ENCODE measurements around the gene BCAT1.
"Not testable (repeated sequence)": the region's sequence is repeated elsewhere in the genome, so short reads cannot be mapped to it uniquely, and the experiment has no call there.

Gene BCAT1

GRCh38 chr12:24913130-24913529 lies 35.8 kb downstream of the BCAT1 start:
- no CpG with 5 or more reads among the region's 3 CpGs for WGBS (ENCODE audit: insufficient coverage, insufficient read length)
- H3K9me3 ChIP-seq (ENCODE audit: control insufficient read depth, insufficient read depth, low read length): no peaks in the 10 kb centered on the region
- H3K4me1 ChIP-seq (ENCODE audit: control insufficient read depth, insufficient read depth, low read length): no peaks in the 10 kb centered on the region
- H3K36me3 ChIP-seq (ENCODE audit: control insufficient read depth, insufficient read depth, low read length): no peaks in the 10 kb centered on the region
- no peaks in the 10 kb centered on the region for H3K27me3 ChIP-seq (ENCODE audit: control insufficient read depth, insufficient read depth, low read length)
- no peak for DNase-seq (ENCODE audit: low read depth, low spot score)
- no peak overlapping the region for H3K4me3 ChIP-seq (ENCODE audit: low read length)
- H3K27ac ChIP-seq (ENCODE audit: low read length): no peak overlapping the region

GRCh38 chr12:24911271-24911791 lies 37.6 kb downstream of the BCAT1 start:
- no peaks in the 10 kb centered on the region for H3K4me1 ChIP-seq (ENCODE audit: control insufficient read depth, insufficient read depth, low read length)
- DNase-seq (ENCODE audit: low read depth, low spot score): no peak
- WGBS (ENCODE audit: insufficient coverage, insufficient read length): no CpG with 5 or more reads among the region's 9 CpGs
- H3K36me3 ChIP-seq (ENCODE audit: control insufficient read depth, insufficient read depth, low read length): no peaks in the 10 kb centered on the region
- H3K27ac ChIP-seq (ENCODE audit: low read length): no peak overlapping the region
- no peaks in the 10 kb centered on the region for H3K27me3 ChIP-seq (ENCODE audit: control insufficient read depth, insufficient read depth, low read length)
- H3K9me3 ChIP-seq (ENCODE audit: control insufficient read depth, insufficient read depth, low read length): no peaks in the 10 kb centered on the region
- no peak overlapping the region for H3K4me3 ChIP-seq (ENCODE audit: low read length)

- H3K27me3 ChIP-seq (ENCODE audit: control insufficient read depth, insufficient read depth, low read length); H3K27ac ChIP-seq (ENCODE audit: low read length); H3K9me3 ChIP-seq (ENCODE audit: control insufficient read depth, insufficient read depth, low read length); H3K4me3 ChIP-seq (ENCODE audit: low read length); H3K4me1 ChIP-seq (ENCODE audit: control insufficient read depth, insufficient read depth, low read length); DNase-seq (ENCODE audit: low read depth, low spot score); H3K36me3 ChIP-seq (ENCODE audit: control insufficient read depth, insufficient read depth, low read length): not testable (repeated sequence)
- no CpG with 5 or more reads among the region's 6 CpGs for WGBS (ENCODE audit: insufficient coverage, insufficient read length)
Measured at GRCh38 chr12:24910192-24910591, 38.7 kb downstream of the BCAT1 start.

GRCh38 chr12:24909667-24910066 lies 39.2 kb downstream of the BCAT1 start:
- H3K4me3 ChIP-seq (ENCODE audit: low read length): no peak overlapping the region
- H3K4me1 ChIP-seq (ENCODE audit: control insufficient read depth, insufficient read depth, low read length): no peaks in the 10 kb centered on the region
- no peaks in the 10 kb centered on the region for H3K36me3 ChIP-seq (ENCODE audit: control insufficient read depth, insufficient read depth, low read length)
- H3K27me3 ChIP-seq (ENCODE audit: control insufficient read depth, insufficient read depth, low read length): no peaks in the 10 kb centered on the region
- H3K9me3 ChIP-seq (ENCODE audit: control insufficient read depth, insufficient read depth, low read length): no peaks in the 10 kb centered on the region
- no peak for DNase-seq (ENCODE audit: low read depth, low spot score)
- no CpG with 5 or more reads among the region's 3 CpGs for WGBS (ENCODE audit: insufficient coverage, insufficient read length)
- no peak overlapping the region for H3K27ac ChIP-seq (ENCODE audit: low read length)

GRCh38 chr12:24907464-24907863 lies 41.4 kb downstream of the BCAT1 start:
- no peaks in the 10 kb centered on the region for H3K36me3 ChIP-seq (ENCODE audit: control insufficient read depth, insufficient read depth, low read length)
- no peak overlapping the region for H3K4me3 ChIP-seq (ENCODE audit: low read length)
- H3K27ac ChIP-seq (ENCODE audit: low read length): no peak overlapping the region
- H3K4me1 ChIP-seq (ENCODE audit: control insufficient read depth, insufficient read depth, low read length): 0 out of 2 replicates have a peak, but pooled peaks cover 2% of the 10 kb centered on the region
- 100% methylated on average over 1 of the region's 5 CpGs for WGBS (ENCODE audit: insufficient coverage, insufficient read length)
- no peaks in the 10 kb centered on the region for H3K27me3 ChIP-seq (ENCODE audit: control insufficient read depth, insufficient read depth, low read length)
- H3K9me3 ChIP-seq (ENCODE audit: control insufficient read depth, insufficient read depth, low read length): no peaks in the 10 kb centered on the region; the same call in 1 of the 2 replicates
- DNase-seq (ENCODE audit: low read depth, low spot score): no peak

- H3K4me3 ChIP-seq (ENCODE audit: low read length): no peak overlapping the region
- H3K4me1 ChIP-seq (ENCODE audit: control insufficient read depth, insufficient read depth, low read length): 0 out of 2 replicates have a peak, but pooled peaks cover 2% of the 10 kb centered on the region
- no peak for DNase-seq (ENCODE audit: low read depth, low spot score)
- H3K36me3 ChIP-seq (ENCODE audit: control insufficient read depth, insufficient read depth, low read length): no peaks in the 10 kb centered on the region
- WGBS (ENCODE audit: insufficient coverage, insufficient read length): no CpG with 5 or more reads among the region's 2 CpGs
- H3K27me3 ChIP-seq (ENCODE audit: control insufficient read depth, insufficient read depth, low read length): no peaks in the 10 kb centered on the region
- H3K27ac ChIP-seq (ENCODE audit: low read length): no peak overlapping the region
- no peaks in the 10 kb centered on the region; the same call in 1 of the 2 replicates for H3K9me3 ChIP-seq (ENCODE audit: control insufficient read depth, insufficient read depth, low read length)
Measured at GRCh38 chr12:24906141-24906540, 42.8 kb downstream of the BCAT1 start.

GRCh38 chr12:24905431-24905830 lies 43.5 kb downstream of the BCAT1 start:
- Histone ChIP-seq H3K27ac (ENCODE audit: low read length) (no peak overlapping the region), H3K4me1 (ENCODE audit: control insufficient read depth, insufficient read depth, low read length) (0 out of 2 replicates have a peak, but pooled peaks cover 2% of the 10 kb centered on the region), H3K27me3 (ENCODE audit: control insufficient read depth, insufficient read depth, low read length) (no peaks in the 10 kb centered on the region), H3K4me3 (ENCODE audit: low read length) (no peak overlapping the region), H3K9me3 (ENCODE audit: control insufficient read depth, insufficient read depth, low read length) (no peaks in the 10 kb centered on the region; the same call in 1 of the 2 replicates), H3K36me3 (ENCODE audit: control insufficient read depth, insufficient read depth, low read length) (no peaks in the 10 kb centered on the region)
- no CpG with 5 or more reads among the region's 2 CpGs for WGBS (ENCODE audit: insufficient coverage, insufficient read length)
- no peak for DNase-seq (ENCODE audit: low read depth, low spot score)

GRCh38 chr12:24904871-24905270 lies 44.0 kb downstream of the BCAT1 start:
- no peak for DNase-seq (ENCODE audit: low read depth, low spot score)
- Histone ChIP-seq H3K4me3 (ENCODE audit: low read length) (no peak overlapping the region), H3K9me3 (ENCODE audit: control insufficient read depth, insufficient read depth, low read length) (no peaks in the 10 kb centered on the region; the same call in 1 of the 2 replicates), H3K36me3 (ENCODE audit: control insufficient read depth, insufficient read depth, low read length) (no peaks in the 10 kb centered on the region), H3K4me1 (ENCODE audit: control insufficient read depth, insufficient read depth, low read length) (0 out of 2 replicates have a peak, but pooled peaks cover 2% of the 10 kb centered on the region), H3K27me3 (ENCODE audit: control insufficient read depth, insufficient read depth, low read length) (no peaks in the 10 kb centered on the region), H3K27ac (ENCODE audit: low read length) (no peak overlapping the region)
- no CpG with 5 or more reads among the region's 1 CpG for WGBS (ENCODE audit: insufficient coverage, insufficient read length)

- no CpG with 5 or more reads among the region's 25 CpGs for WGBS (ENCODE audit: insufficient coverage, insufficient read length)
Measured at GRCh38 chr12:24903329-24904088, 45.4 kb downstream of the BCAT1 start.

GRCh38 chr12:24902511-24903328 lies 46.2 kb downstream of the BCAT1 start:
- DNase-seq (ENCODE audit: low read depth, low spot score): no peak
- no peaks in the 10 kb centered on the region; the same call in 1 of the 2 replicates for H3K9me3 ChIP-seq (ENCODE audit: control insufficient read depth, insufficient read depth, low read length)
- H3K27me3 ChIP-seq (ENCODE audit: control insufficient read depth, insufficient read depth, low read length): no peaks in the 10 kb centered on the region
- WGBS (ENCODE audit: insufficient coverage, insufficient read length): no CpG with 5 or more reads among the region's 74 CpGs
- no peak overlapping the region for H3K27ac ChIP-seq (ENCODE audit: low read length)
- H3K4me1 ChIP-seq (ENCODE audit: control insufficient read depth, insufficient read depth, low read length): 0 out of 2 replicates have a peak, but pooled peaks cover 2% of the 10 kb centered on the region
- peak overlapping the region; percentile 85 for H3K4me3 ChIP-seq (ENCODE audit: low read length)
- no peaks in the 10 kb centered on the region for H3K36me3 ChIP-seq (ENCODE audit: control insufficient read depth, insufficient read depth, low read length)

More at GRCh38 chr12:24903329-24904088, 45.4 kb downstream of the BCAT1 start:
- Histone ChIP-seq H3K27ac (ENCODE audit: low read length) (no peak overlapping the region), H3K36me3 (ENCODE audit: control insufficient read depth, insufficient read depth, low read length) (no peaks in the 10 kb centered on the region), H3K9me3 (ENCODE audit: control insufficient read depth, insufficient read depth, low read length) (no peaks in the 10 kb centered on the region; the same call in 1 of the 2 replicates), H3K4me1 (ENCODE audit: control insufficient read depth, insufficient read depth, low read length) (0 out of 2 replicates have a peak, but pooled peaks cover 2% of the 10 kb centered on the region), H3K27me3 (ENCODE audit: control insufficient read depth, insufficient read depth, low read length) (no peaks in the 10 kb centered on the region), H3K4me3 (ENCODE audit: low read length) (peak overlapping the region; percentile 85; the same call in 1 of the 2 replicates)
- DNase-seq (ENCODE audit: low read depth, low spot score): no peak

Data from iPS DF 6.9 (cell line).